ENCODE data around the gene DCC.

Gene DCC

GRCh38 chr18:52451851-52452250 is 111.9 kb downstream of the DCC start:
- Histone ChIP-seq H3K4me3 (IDR thresholded peaks at IDR 0.05; ENCODE audit: insufficient read depth, low read depth, low read length) (no peak overlapping the region), H3K79me2 (ENCODE audit: insufficient read depth, low read depth) (no peaks in the 10 kb centered on the region), H3K4me1 (ENCODE audit: low read depth, poor library complexity, severe bottlenecking) (no peaks in the 10 kb centered on the region), H3K9ac (no peak overlapping the region), H4K20me1 (ENCODE audit: insufficient read depth) (no peaks in the 10 kb centered on the region), H3K36me3 (ENCODE audit: insufficient read depth) (no peaks in the 10 kb centered on the region), H3K27ac (no peak overlapping the region), H3K4me2 (no peak overlapping the region), H3K27me3 (ENCODE audit: insufficient read depth, low read depth) (no peaks in the 10 kb centered on the region), H2AFZ (ENCODE audit: low read depth) (no peak overlapping the region)
- TF ChIP-seq CTCF (conservative IDR thresholded peaks at IDR 0.05; ENCODE audit: low read depth, low read length): no peak

- Histone ChIP-seq H4K20me1 (ENCODE audit: insufficient read depth) (no peaks in the 10 kb centered on the region), H3K27ac (no peak overlapping the region), H3K4me2 (no peak overlapping the region), H3K79me2 (ENCODE audit: insufficient read depth, low read depth) (no peaks in the 10 kb centered on the region), H2AFZ (ENCODE audit: low read depth) (no peak overlapping the region), H3K27me3 (ENCODE audit: insufficient read depth, low read depth) (no peaks in the 10 kb centered on the region), H3K36me3 (ENCODE audit: insufficient read depth) (no peaks in the 10 kb centered on the region), H3K4me1 (ENCODE audit: low read depth, poor library complexity, severe bottlenecking) (no peaks in the 10 kb centered on the region), H3K9ac (no peak overlapping the region), H3K4me3 (IDR thresholded peaks at IDR 0.05; ENCODE audit: insufficient read depth, low read depth, low read length) (no peak overlapping the region)
- no peak for TF ChIP-seq CTCF (conservative IDR thresholded peaks at IDR 0.05; ENCODE audit: low read depth, low read length)
Measured at GRCh38 chr18:52452427-52452826, 112.4 kb downstream of the DCC start.

- Histone ChIP-seq H3K27me3 (ENCODE audit: insufficient read depth, low read depth) (no peaks in the 10 kb centered on the region), H2AFZ (ENCODE audit: low read depth) (no peak overlapping the region), H3K4me3 (IDR thresholded peaks at IDR 0.05; ENCODE audit: insufficient read depth, low read depth, low read length) (no peak overlapping the region), H3K27ac (no peak overlapping the region), H3K4me2 (no peak overlapping the region), H3K36me3 (ENCODE audit: insufficient read depth) (no peaks in the 10 kb centered on the region), H3K9ac (no peak overlapping the region), H3K4me1 (ENCODE audit: low read depth, poor library complexity, severe bottlenecking) (no peaks in the 10 kb centered on the region), H4K20me1 (ENCODE audit: insufficient read depth) (no peaks in the 10 kb centered on the region), H3K79me2 (ENCODE audit: insufficient read depth, low read depth) (no peaks in the 10 kb centered on the region)
- no peak for TF ChIP-seq CTCF (conservative IDR thresholded peaks at IDR 0.05; ENCODE audit: low read depth, low read length)
Measured at GRCh38 chr18:52459890-52460289, 119.9 kb downstream of the DCC start.

- Histone ChIP-seq H3K9ac (no peak overlapping the region), H3K4me1 (ENCODE audit: low read depth, poor library complexity, severe bottlenecking) (no peaks in the 10 kb centered on the region), H4K20me1 (ENCODE audit: insufficient read depth) (no peaks in the 10 kb centered on the region), H3K4me2 (no peak overlapping the region), H3K36me3 (ENCODE audit: insufficient read depth) (no peaks in the 10 kb centered on the region), H3K27ac (no peak overlapping the region), H2AFZ (ENCODE audit: low read depth) (no peak overlapping the region), H3K27me3 (ENCODE audit: insufficient read depth, low read depth) (no peaks in the 10 kb centered on the region), H3K4me3 (IDR thresholded peaks at IDR 0.05; ENCODE audit: insufficient read depth, low read depth, low read length) (no peak overlapping the region), H3K79me2 (ENCODE audit: insufficient read depth, low read depth) (no peaks in the 10 kb centered on the region)
- no peak for TF ChIP-seq CTCF (conservative IDR thresholded peaks at IDR 0.05; ENCODE audit: low read depth, low read length)
Measured at GRCh38 chr18:52462853-52463252, 122.9 kb downstream of the DCC start.

GRCh38 chr18:52465391-52465790 is 125.4 kb downstream of the DCC start:
- Histone ChIP-seq H3K4me1 (ENCODE audit: low read depth, poor library complexity, severe bottlenecking) (no peaks in the 10 kb centered on the region), H4K20me1 (ENCODE audit: insufficient read depth) (no peaks in the 10 kb centered on the region), H3K4me2 (no peak overlapping the region), H3K27me3 (ENCODE audit: insufficient read depth, low read depth) (no peaks in the 10 kb centered on the region), H3K79me2 (ENCODE audit: insufficient read depth, low read depth) (no peaks in the 10 kb centered on the region), H2AFZ (ENCODE audit: low read depth) (no peak overlapping the region), H3K4me3 (IDR thresholded peaks at IDR 0.05; ENCODE audit: insufficient read depth, low read depth, low read length) (no peak overlapping the region), H3K36me3 (ENCODE audit: insufficient read depth) (no peaks in the 10 kb centered on the region), H3K27ac (no peak overlapping the region), H3K9ac (no peak overlapping the region)
- no peak for TF ChIP-seq CTCF (conservative IDR thresholded peaks at IDR 0.05; ENCODE audit: low read depth, low read length)

Measured in KMS-11 (cell line).